NCI-H187 (cell line): ENCODE data around the gene LCMT1.
"Not testable (repeated sequence)": the region's sequence is repeated elsewhere in the genome, so short reads cannot be mapped to it uniquely, and the experiment has no call there.

ENCODE experiments used
- DNase-seq, 2 experiments: peaks; one replicate each; lab custom pipeline; 2025; lab: John Stamatoyannopoulos, UW

LCMT1 gene

DNA sequence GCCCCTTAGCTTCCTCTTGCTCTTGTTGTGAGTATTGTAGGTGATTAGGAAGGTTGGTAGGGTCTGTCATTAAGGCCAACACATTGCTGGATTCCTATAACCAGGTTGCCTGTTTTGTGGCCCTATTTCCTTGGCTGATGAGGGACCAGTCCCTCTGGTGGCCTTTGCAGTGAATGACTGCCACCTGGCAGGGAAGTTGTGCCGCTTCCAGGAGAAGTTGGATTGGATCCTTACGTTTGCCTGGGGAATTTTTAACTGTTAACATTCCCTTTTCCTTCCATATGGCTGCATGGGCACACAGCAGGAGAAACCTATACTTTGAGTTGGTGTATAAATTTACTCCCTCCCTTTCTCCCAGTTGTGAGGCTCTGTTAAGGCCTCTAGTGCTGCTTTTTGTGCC lies 32.4 kb downstream of the LCMT1 start:
- no peak for DNase-seq

DNA sequence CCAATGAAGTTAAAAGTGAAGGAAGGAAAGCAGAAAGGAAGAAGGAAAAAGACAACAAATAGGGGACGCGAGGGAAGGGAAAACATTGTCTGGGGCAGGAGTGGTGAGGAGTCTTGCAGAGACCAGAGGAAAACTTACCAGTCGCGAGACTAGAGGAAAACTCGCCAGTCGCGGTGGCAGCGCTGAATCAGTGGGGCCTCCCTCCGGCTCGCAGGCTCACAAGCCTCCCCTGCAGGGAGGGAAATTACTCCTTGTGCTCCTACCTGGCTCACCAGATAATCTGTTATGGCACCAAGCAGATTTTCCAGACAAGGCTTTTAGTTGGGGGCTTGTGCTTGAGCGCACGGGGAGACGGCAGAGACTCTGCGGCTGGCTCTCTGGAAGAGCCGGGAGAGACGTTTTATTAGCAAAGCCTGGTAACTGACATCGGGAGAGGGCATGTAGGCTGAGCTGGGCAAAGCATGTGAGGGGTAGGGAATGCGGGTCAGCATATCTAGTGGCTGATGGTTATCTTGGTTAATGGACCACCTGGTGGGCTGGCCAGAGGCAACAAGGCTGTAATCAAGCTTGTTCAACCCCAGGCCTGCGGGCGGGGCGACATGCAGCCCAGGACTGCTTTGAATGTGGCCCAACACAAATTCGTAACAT lies 37.1 kb downstream of the LCMT1 start:
- DNase-seq: no peak

DNA sequence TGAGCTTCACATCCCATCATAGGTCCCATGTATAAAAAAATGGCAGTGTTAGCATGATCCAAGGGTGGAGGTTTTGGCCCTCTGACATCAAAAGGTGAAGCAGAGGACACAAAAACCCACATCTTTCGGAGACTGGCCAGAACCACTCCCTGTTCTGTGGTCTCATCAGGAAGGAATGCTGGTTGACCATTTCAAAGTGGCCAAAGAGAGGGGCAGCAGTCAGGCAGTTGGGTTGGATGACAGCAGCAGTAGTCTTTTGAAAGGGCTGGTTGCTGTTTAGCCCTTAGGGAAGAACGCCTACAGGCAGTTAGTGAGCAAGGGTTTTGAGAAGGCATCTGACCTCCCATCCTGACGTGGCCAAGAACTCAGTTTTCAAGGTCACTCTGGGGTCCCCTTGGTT lies 40.5 kb downstream of the LCMT1 start:
- DNase-seq: no peak

DNA sequence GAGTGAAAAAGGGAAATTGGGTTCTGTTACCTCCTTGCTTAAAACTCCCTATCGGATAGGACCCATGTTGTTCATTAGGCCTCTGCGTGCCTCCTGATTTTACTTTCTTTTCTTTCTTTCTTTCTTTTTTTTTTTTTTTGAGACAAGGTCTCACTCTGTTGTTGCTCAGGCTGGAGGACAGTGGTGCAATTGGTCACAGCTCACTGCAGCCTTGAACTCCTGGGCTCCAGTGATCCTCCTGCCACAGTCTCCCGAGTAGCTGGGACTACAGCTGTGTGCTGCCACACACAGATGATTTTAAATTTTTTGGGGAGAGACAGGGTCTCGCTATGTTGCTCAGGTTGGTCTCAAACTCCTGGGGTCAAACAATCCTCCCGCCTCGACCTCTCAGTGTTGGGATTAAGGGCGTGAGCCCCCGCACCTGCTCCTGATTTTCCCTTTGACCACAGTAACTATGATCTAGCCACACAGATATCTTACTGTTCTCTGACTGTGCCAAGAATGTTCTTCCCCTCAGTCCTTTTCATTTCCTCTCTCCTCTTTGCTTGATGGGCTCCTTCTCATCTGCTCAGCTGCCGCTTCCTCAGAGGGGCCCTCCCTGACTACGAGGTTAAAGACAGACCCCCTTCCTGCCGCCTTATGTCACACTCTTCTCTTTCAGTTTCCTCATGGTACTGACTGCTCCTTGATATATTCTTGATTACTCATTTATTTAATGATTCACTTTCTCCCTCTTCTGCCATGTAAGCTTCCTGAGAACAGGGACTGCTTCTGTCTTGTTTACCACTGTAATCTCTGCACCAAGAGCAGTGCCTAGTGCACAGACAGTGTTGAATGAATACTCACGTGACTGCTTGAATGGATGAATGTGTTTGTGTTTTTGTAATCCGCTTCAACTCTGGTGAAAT lies 44.3 kb downstream of the LCMT1 start:
- DNase-seq: no peak

DNA sequence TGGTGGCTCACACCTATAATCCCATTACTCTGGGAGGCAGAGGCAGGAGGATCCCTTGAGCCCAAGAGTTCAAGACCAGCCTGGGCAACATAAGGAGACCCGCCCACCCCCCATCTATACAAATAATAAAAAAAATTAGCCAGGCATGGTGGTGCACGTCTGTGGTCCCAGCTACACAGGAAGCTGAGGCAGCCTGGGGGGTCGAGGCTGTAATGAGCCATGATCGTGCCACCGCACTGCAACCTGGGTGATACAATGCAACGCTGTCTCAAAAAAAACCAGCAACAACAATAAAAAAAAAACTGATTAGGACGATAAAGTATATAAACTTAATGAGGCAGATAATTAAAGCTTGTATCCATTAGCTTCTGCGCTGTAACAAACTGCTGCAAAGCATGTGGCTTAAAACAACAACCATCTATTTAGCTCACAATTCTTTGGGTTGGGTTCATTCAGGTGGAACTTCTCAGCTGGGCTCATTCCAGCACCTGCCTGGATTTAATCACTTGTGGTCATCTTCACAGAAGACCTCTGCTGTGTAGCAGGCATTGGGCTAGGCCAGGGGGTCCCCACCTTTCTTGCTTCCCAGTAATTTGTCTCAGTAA lies 45.8 kb downstream of the LCMT1 start:
- DNase-seq: no peak

DNA sequence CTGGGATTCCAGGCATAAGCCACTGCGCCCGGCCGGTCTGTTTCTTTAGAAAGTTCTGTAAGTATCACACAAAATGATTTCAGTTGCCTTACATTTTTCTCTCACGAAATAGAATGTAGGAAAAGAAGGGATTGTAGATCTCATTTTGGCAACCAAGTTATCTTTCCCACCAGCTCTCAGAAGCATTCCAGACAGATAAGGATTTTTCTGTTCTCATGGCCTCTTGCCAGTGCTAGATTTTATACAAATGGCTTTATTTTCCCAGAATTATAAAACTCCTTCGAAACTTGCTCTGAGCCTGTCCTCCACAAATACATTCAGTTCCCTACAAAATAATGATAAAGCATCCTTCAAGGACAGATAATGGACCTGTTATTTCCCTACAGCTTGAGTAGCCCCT lies 46.9 kb downstream of the LCMT1 start:
- DNase-seq: no peak

DNA sequence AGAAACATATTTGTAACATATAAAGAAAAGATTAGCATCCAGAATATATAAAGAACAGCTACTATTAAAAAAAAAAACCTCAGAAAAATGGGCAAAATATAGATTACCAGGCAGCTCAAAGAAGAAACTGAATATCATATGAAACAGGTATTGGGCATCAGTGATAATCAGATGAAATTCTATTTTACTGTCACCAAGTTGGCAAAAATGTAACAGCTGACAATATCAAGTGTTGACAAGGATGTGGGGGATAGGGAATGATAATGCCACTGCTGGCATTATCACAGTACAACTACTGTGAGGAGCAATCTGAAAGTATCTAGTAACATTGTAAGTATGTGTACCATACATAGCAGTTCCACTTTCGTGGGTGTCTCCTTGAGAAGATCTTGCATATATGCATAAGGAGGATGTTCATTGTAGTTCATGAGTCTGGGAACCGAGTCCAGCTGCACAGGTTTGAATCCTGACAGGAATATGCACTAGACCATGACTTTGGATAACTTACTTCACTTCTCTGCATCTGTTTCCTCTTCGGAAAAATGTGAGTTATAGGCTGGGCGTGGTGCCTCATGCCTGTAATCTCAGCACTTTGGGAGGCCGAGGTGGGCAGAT lies 50.3 kb downstream of the LCMT1 start:
- DNase-seq: no peak

DNA sequence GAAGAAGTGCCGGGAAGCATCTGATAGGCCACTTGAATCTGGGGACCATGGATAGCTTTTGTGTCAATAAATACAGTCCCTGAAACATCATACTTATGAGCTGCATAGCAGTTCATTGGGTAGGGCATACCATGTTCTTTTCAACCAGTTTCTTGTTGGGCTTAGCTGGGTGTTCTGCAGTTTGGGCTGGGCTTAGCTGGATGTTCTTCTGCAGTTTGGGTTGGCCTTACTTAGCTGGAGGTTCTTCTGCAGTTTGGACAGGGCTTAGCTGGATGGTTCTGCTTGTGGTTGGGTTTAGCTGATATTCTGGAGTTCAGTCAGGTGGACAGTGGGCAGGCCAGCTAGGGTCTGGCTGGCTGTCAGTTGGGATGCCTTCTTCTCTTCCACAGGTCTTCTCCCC lies 52.1 kb downstream of the LCMT1 start:
- DNase-seq: no peak

DNA sequence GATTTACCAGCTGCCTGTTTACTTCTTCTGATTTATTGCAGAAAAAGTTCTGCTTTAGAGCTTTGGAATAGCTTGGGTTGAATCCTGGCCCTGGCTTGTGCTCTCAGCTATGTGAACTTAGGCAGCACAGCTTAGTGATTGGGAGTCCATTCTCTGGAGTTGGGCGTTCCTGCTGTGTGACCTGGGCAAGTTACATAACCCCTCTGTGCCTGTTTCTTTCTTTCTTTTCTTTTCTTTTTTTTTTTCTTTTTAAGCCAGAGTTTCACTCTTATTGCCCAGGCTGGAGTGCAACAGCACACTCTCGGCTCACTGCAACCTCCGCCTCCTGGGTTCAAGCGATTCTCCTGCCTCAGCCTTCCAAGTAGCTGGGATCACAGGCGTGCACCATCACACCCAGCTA lies 53.7 kb downstream of the LCMT1 start:
- DNase-seq: no peak

DNA sequence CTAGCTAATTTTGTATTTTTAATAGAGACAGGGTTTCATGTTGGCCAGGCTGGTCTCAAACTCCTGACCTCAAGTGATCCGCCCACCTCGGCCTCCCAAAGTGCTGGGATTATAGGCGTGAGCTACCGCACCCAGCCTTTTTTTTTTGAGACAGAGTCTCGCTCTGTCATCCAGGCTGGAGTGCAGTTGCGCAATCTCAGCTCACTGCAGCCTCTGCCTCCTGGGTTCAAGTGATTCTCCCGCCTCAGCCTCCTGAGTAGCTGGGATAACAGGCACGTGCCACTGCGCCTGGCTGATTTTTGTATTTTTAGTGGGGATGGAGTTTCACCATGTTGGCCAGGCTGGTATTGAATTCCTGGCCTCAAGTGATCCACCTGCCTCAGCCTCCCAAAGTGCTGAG lies 56.4 kb downstream of the LCMT1 start:
- DNase-seq: not testable (repeated sequence)

DNA sequence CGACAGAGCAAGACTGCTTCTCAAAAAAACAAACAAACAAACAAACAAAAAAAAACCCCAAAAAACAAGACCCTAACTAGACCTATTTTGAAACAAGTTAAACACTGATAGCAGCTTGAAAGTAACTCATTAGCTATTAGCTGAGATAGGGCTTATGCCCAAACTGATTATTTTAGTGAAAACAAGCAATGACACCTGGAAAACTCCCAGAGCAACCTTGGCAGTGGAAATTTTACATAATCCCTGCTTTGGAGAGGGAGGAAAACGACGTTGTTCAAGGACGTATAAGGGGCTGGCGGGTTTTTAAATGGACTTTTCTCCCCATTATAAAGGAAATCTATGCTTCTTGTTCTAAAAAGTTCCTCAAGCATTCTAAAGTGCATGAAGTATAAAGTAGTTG lies 59.8 kb downstream of the LCMT1 start:
- no peak for DNase-seq

DNA sequence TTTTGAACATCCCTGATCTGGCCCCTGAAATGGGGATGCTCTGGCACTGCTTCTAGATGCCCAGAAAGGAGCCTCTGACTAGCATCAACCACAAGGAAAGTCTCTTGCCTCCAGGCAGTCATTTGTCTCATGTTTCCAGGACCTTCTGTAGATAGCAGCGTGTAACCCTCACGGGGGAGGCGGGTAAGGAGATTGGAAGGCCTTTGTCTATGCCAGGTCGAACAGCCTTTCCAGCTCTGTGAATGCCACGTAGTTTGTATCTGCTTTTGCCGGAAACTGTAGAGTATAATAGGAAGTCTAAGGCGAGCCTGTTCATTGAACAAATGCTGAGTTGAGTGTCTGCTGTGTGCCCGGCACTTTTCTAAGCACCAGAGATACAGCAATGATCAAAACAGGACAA lies 61.3 kb downstream of the LCMT1 start:
- no peak for DNase-seq

DNA sequence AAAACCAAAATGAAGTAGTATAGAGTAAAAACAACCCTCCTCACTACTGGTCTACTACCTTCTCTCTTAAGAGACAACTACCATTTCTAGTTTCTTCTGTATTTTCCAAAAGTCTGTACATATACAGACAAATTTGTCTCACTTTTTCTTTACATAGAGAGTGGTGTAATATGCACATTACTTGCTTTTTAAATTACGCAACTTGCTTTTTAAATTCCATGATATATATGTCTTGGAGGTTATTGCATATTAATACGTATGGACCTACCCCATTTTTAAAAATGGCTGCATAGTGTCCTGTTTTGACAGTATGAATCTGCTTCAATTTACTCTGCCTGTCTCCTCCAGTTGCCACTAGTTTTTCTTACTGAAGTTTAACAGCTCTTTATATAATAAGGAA lies 62.7 kb downstream of the LCMT1 start:
- DNase-seq: no peak

DNA sequence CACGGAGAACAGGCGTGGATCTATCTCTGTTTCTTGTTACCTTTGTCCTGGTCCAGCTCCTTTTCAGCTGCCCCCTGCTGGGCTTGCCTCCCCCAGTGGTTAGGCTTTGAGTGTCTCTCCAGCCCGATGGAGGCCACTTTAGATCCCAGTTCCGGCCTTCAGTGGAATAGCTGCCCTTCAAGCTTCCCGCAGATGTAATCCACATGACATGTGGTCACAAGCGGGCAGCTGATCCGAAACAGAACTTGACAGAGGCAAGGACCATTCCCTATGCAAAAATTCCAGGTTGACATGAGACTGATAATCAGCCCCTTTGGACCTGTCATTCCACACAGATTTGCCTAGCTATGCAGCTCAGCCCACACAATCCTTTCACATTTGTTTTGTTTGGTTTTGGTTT lies 64.6 kb downstream of the LCMT1 start:
- DNase-seq: no peak

DNA sequence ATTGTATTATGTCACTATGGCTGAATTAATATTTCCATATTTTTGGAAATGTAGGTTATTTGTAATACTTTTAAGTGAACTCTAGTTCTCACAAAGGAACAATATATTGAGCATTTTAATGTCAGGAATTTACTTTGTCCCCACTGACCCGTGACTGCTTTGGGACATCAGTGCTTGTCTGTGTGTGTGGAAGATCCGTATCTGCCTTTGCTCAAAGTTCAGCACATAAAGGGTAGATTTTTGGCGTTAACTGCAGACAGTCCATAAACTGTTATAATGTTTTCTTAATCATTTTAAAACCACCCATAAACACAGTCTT lies 65.9 kb downstream of the LCMT1 start:
- no peak for DNase-seq

DNA sequence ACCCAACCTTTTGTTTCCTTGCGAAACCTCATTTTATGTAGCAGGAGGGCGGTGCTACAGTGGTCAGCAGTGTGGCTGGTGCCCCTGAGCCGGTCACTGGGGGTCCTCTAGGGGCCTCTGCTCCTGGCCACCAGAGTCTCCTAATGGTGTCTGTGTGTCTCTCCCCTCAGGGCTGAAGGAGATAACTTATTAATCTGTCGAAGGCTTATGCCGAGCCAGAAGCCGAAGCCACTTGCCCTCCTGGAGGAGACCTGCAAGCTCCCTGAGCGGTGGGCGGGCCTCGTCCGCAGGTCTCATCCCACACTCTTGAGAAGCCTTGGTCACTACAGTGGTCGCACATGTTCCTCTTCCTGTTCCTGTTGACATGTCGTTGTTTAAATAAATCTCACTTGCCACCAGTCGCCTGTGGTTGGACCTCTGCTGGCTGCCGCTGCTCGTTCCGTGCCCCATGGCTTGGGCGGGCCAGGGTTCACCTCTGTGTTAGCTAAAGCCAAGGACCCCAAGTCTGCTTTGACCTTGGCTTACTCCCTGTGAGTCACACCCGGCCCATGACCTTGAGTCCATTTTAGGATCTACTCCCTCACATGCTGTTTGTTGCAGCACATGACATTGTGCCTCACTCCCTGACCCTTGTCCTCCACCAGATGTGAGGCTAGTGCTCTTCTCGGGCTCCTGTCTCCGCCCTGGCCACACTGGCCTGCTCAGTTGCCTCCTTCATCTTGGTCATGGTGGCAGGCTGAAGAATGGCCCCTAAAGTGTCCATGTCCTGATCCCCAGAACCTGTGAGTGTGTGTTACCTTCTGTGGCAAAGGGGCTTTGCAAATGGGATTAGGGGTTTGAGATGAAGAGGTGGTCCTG lies 66.5 kb downstream of the LCMT1 start:
- no peak for DNase-seq

DNA sequence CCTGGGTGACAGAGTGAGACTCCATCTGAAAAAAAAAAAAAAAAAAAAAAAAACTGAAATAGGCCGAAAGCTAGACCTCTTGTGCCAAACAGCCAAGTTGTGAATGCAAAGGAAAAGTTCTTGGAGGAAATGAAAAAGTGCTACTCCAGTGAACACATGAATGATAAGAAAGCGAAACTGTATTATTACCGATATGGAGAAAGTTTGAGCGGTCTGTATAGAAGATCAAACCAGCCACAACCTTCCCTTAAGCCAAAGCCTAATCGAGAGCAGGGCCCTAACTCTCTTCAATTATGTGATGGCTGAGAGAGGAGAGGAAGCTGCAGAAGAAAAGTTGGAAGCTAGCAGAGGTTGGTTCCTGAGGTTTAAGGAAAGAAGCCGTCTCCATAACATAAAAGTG lies 69.7 kb downstream of the LCMT1 start:
- not testable (repeated sequence) for DNase-seq

DNA sequence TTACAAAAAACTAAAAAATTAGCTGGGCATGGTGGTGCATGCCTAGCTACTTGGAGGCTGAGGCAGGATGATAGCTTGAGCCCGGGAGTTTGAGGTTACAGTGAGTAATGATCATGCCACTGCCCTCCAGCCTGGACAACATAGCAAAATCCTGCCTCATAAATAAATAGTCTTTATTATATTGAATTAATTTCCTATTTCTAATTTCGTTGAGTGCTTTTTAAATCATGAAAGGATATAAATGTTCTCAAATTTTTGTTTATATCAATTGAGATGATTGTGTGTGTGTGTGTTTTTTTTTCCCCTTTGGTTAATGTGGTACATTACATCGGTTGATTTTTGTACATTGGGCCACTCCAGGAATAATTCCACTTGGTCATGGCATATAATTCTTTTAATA lies 73.2 kb downstream of the LCMT1 start:
- no peak for DNase-seq

DNA sequence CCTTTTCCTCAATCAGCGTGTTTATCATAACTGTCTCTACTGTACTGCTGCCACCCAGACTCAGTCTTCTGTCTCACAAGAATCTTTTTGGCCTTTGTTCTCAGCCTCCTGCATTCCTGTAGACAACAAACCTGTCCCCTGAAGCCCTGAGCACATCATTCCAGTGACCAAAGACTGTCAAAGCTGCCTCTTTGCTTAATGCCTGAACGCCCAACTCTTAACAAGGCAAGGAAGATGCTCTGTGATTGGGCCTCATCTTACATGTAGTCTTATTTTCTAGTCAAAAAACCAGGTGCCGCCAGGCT lies 75.9 kb downstream of the LCMT1 start:
- no peak for DNase-seq

DNA sequence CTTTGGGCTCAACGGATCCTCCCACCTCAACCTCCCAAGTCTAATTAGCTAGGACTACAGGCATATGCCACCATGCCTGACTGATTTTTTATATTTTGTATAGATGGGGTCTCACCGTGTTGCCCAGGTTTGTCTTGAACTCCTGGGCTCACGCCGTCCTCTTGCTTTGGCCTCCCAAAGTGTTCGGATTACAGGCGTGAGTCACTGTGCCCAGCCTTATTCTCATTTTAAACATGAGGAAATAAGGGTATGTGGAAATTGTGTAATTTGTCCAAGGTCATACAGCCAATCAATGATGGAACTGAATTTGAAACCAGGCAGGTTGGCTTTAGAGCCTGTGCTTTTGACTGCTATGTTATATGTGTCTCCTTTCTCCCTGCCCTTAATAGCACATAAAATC lies 77.8 kb downstream of the LCMT1 start:
- no peak for DNase-seq

DNA sequence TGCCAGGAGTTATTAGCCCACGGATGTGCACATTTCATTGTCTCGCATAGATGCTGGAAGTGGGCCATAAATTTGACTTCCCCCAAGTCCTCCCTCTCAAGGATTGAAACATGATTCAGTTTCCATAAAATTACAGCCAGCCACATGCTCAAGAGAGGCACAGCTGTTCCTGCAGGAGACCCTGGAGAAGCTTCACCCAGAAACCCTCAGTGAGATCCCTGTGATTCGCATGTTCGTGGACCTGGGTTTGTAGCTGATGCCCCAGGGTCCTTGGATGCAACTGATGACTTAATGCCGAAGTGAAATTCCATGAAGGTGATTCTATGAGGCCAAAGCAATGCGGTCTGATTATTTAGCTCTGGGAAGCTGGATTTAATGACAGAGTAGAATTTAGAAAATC lies 80.6 kb downstream of the LCMT1 start:
- no peak for DNase-seq

DNA sequence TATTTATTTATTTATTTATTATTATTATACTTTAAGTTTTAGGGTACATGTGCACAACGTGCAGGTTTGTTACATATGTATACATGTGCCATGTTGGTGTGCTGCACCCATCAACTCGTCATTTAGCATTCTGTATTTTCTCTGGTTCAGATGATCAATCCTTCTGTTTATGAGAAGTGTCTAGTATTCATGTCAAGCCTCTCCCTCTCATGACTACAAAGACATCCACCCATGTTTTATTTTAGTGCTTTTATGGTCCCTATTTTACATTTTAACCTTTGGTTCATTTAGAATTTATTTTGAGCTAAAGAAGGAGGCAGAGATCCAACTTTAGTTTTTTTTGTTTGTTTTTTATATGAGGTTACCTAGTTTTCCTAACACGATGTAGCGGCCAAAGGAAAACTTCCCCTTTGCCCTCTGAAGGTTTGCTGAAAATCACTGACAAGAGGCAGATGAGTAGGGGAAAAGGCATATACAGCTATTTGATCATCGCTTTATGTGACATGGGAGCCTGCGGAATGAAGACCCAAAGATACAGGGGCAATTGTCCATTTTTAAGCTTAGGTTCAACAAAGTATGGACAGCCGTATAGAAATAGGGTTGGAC lies 82.8 kb downstream of the LCMT1 start:
- no peak for DNase-seq
